MM.1S (cell line): ENCODE measurements around the gene LEMD2.

Source experiments
- CTCF ChIP-seq: fragments of 300-600 bp; sonication (generic); IDR thresholded peaks from 2 replicates; pipeline ENCODE4 v1.5.1; 2016; ENCODE audit warnings: antibody characterized with exemption, low read length, mixed read lengths
- EZH2 ChIP-seq: fragments of 300-600 bp; sonication (generic); optimal IDR thresholded peaks from 2 replicates; pipeline ENCODE3; 2017; ENCODE audit warnings: low read depth, mild to moderate bottlenecking, antibody characterized with exemption, low read length, mixed read lengths

- no peak for TF ChIP-seq CTCF
- no peak for TF ChIP-seq EZH2
Observed at GRCh38 chr6:33813246-33813904, 24.4 kb upstream of the LEMD2 start.
